IPS DF 6.9 (cell line): ENCODE results near the gene WHRN.

ENCODE experiments used
- DNase-seq: peaks from one replicate; pipeline ENCODE4 v3.0.0-alpha.2; 2013; ENCODE audit warnings: low read depth, low spot score
- H3K27ac ChIP-seq: one replicate; pipeline ENCODE4 v1.5.1; 2013; ENCODE audit warnings: low read length, control low read depth
- H3K27me3 ChIP-seq: 2 replicates; pipeline ENCODE4 v1.6.1; 2013; ENCODE audit warnings: mild to moderate bottlenecking, low read length; ENCODE audit not compliant: control insufficient read depth, insufficient read depth
- H3K36me3 ChIP-seq: 2 replicates; pipeline ENCODE4 v1.6.1; 2013; ENCODE audit warnings: low read length; ENCODE audit not compliant: control insufficient read depth, insufficient read depth
- H3K4me1 ChIP-seq: 2 replicates; pipeline ENCODE4 v1.6.1; 2013; ENCODE audit warnings: low read length; ENCODE audit not compliant: control insufficient read depth, insufficient read depth
- H3K4me3 ChIP-seq: 2 replicates; pipeline ENCODE4 v1.5.1; 2013; ENCODE audit warnings: mild to moderate bottlenecking, low read length
- H3K9me3 ChIP-seq: 2 replicates; pipeline ENCODE4 v1.6.1; 2013; ENCODE audit warnings: low read length, inconsistent platforms; ENCODE audit not compliant: control insufficient read depth, insufficient read depth
- WGBS: extraction: QIAGEN DNeasy Blood & Tissue Kit; methylation state at CpG from one replicate; pipeline ENCODE4 v1.1.7; 2013; ENCODE audit warnings: mixed read lengths, missing lambda C conversion rate; ENCODE audit not compliant: insufficient read length, insufficient coverage; 5-methylcytosine and 5-hydroxymethylcytosine counted together

WHRN gene

GRCh38 chr9:114383521-114384231 is 121.6 kb downstream of the WHRN start:
- Histone ChIP-seq H3K36me3 (no peaks in the 10 kb centered on the region), H3K4me3 (no peak overlapping the region), H3K27ac (no peak overlapping the region), H3K27me3 (no peaks in the 10 kb centered on the region), H3K4me1 (peaks cover 24% of the 10 kb centered on the region), H3K9me3 (no peaks in the 10 kb centered on the region)
- DNase-seq: no peak
- no CpG with 5 or more reads among the region's 8 CpGs for WGBS

- DNase-seq: no peak
- Histone ChIP-seq H3K27ac (no peak overlapping the region), H3K27me3 (no peaks in the 10 kb centered on the region), H3K9me3 (no peaks in the 10 kb centered on the region), H3K4me3 (no peak overlapping the region), H3K36me3 (no peaks in the 10 kb centered on the region), H3K4me1 (peaks cover 20% of the 10 kb centered on the region)
- no CpG with 5 or more reads among the region's 17 CpGs for WGBS
Measured at GRCh38 chr9:114382699-114383520, 122.4 kb downstream of the WHRN start.

- Histone ChIP-seq H3K27me3 (no peaks in the 10 kb centered on the region), H3K27ac (no peak overlapping the region), H3K4me3 (no peak overlapping the region), H3K4me1 (peaks cover 4% of the 10 kb centered on the region), H3K9me3 (no peaks in the 10 kb centered on the region), H3K36me3 (0 out of 2 replicates have a peak, but pooled peaks cover 5% of the 10 kb centered on the region)
- no peak for DNase-seq
- no CpG with 5 or more reads among the region's 5 CpGs for WGBS
Measured at GRCh38 chr9:114378883-114379282, 126.4 kb downstream of the WHRN start.

GRCh38 chr9:114378016-114378415 is 127.3 kb downstream of the WHRN start:
- no peak overlapping the region for H3K4me3 ChIP-seq
- no peaks in the 10 kb centered on the region for H3K27me3 ChIP-seq
- 0 out of 2 replicates have a peak, but pooled peaks cover 5% of the 10 kb centered on the region for H3K36me3 ChIP-seq
- no peaks in the 10 kb centered on the region for H3K9me3 ChIP-seq
- H3K27ac ChIP-seq: no peak overlapping the region
- H3K4me1 ChIP-seq: peaks cover 2% of the 10 kb centered on the region
- no CpG with 5 or more reads among the region's 8 CpGs for WGBS
- no peak for DNase-seq

GRCh38 chr9:114376586-114377445 is 128.5 kb downstream of the WHRN start:
- Histone ChIP-seq H3K27ac (no peak overlapping the region), H3K27me3 (no peaks in the 10 kb centered on the region), H3K4me3 (no peak overlapping the region), H3K36me3 (0 out of 2 replicates have a peak, but pooled peaks cover 5% of the 10 kb centered on the region), H3K9me3 (no peaks in the 10 kb centered on the region), H3K4me1 (peaks cover 4% of the 10 kb centered on the region)
- WGBS: no CpG with 5 or more reads among the region's 19 CpGs
- no peak for DNase-seq

- Histone ChIP-seq H3K27me3 (no peaks in the 10 kb centered on the region), H3K27ac (no peak overlapping the region), H3K36me3 (0 out of 2 replicates have a peak, but pooled peaks cover 5% of the 10 kb centered on the region), H3K4me1 (peaks cover 8% of the 10 kb centered on the region; the same call in 1 of the 2 replicates), H3K4me3 (no peak overlapping the region), H3K9me3 (no peaks in the 10 kb centered on the region)
- no CpG with 5 or more reads among the region's 9 CpGs for WGBS
- no peak for DNase-seq
Measured at GRCh38 chr9:114375386-114376175, 129.7 kb downstream of the WHRN start.

GRCh38 chr9:114374936-114375335 is 130.3 kb downstream of the WHRN start:
- no CpG with 5 or more reads among the region's 9 CpGs for WGBS
- no peak for DNase-seq
- Histone ChIP-seq H3K4me3 (no peak overlapping the region), H3K9me3 (no peaks in the 10 kb centered on the region), H3K27me3 (no peaks in the 10 kb centered on the region), H3K27ac (no peak overlapping the region), H3K36me3 (0 out of 2 replicates have a peak, but pooled peaks cover 5% of the 10 kb centered on the region), H3K4me1 (peaks cover 8% of the 10 kb centered on the region)

- WGBS: no CpG with 5 or more reads among the region's 16 CpGs
- Histone ChIP-seq H3K4me1 (peaks cover 14% of the 10 kb centered on the region), H3K27me3 (no peaks in the 10 kb centered on the region), H3K27ac (no peak overlapping the region), H3K36me3 (0 out of 2 replicates have a peak, but pooled peaks cover 5% of the 10 kb centered on the region), H3K4me3 (no peak overlapping the region), H3K9me3 (no peaks in the 10 kb centered on the region)
- no peak for DNase-seq
Measured at GRCh38 chr9:114373960-114374730, 131.1 kb downstream of the WHRN start.

GRCh38 chr9:114372921-114373448 is 132.3 kb downstream of the WHRN start:
- H3K27ac ChIP-seq: no peak overlapping the region
- no peak for DNase-seq
- H3K9me3 ChIP-seq: no peaks in the 10 kb centered on the region
- H3K4me3 ChIP-seq: no peak overlapping the region
- no peaks in the 10 kb centered on the region for H3K27me3 ChIP-seq
- H3K36me3 ChIP-seq: 0 out of 2 replicates have a peak, but pooled peaks cover 7% of the 10 kb centered on the region
- H3K4me1 ChIP-seq: peaks cover 14% of the 10 kb centered on the region
- no CpG with 5 or more reads among the region's 9 CpGs for WGBS
